Measurements from ENCODE around the gene CNTNAP1. TPM values are rescaled to one million over a fixed set of nuclear protein-coding genes. Genes with fewer than 3 reads are reported as not detected.

The CNTNAP1 gene
- total and polyA plus RNA-seq, 10 of the 15 experiments (the other 5 are each of a cell fraction or from before 2014, with no cell fraction given): 0.95 to 29.9 (median 10.4) TPM

- Histone ChIP-seq H3K27me3 (replicated peaks in 1 of 2; ENCODE audit: control insufficient read depth in 2 of 2, insufficient read depth in 2 of 2, low read length in 1 of 2) (no peaks in the 10 kb centered on the region), H3K79me2 (ENCODE audit: control insufficient read depth, insufficient read depth, low read length) (peaks cover 13% of the 10 kb centered on the region), H2AFZ (ENCODE audit: control insufficient read depth, low read depth, low read length) (no peak overlapping the region), H4K20me1 (ENCODE audit: control insufficient read depth, insufficient read depth) (no peaks in the 10 kb centered on the region), H3K4me3 (no peak overlapping the region), H3K27ac (ENCODE audit: control insufficient read depth, insufficient read depth) (no peak overlapping the region), H3K4me1 (ENCODE audit: control insufficient read depth, insufficient read depth, low read length) (no peaks in the 10 kb centered on the region), H3K9me3 (replicated peaks; ENCODE audit: control insufficient read depth, insufficient read depth, low read length) (no peaks in the 10 kb centered on the region), H3K4me2 (ENCODE audit: control insufficient read depth, insufficient read depth) (no peak overlapping the region), H3K36me3 (ENCODE audit: control insufficient read depth in 2 of 2, insufficient read depth in 2 of 2, low read length in 1 of 2) (no peaks in the 10 kb centered on the region), H3K9ac (ENCODE audit: control insufficient read depth, insufficient read depth, low read length) (no peak overlapping the region)
- intact Hi-C loops (cut with micrococcal nuclease; ENCODE audit: unreplicated experiment): no loop called here
- no peak for FAIRE-seq
- in situ Hi-C loops (cut with MboI): no loop called here
- POLR2A ChIA-PET: no interaction called here
- no peak for DNase-seq (ENCODE audit: low read depth, low spot score)
- WGBS (ENCODE audit: insufficient coverage, insufficient replicate concordance, low lambda C conversion rate, missing lambda C conversion rate): 17% methylated on average over 7 of the region's 7 CpGs
- no TSS peak for BruUV-seq (replicated peaks)
- RAD21 ChIA-PET (ENCODE audit: unreplicated experiment): no interaction called here
- ATAC-seq: no peak
- SMC1A ChIA-PET (ENCODE audit: uncharacterized antibody, unreplicated experiment): interaction anchor here (1.1 to 3.4 kb wide), 3 partner anchors 11 to 636 kb away, joined by 3 to 17 read pairs (median 5); partner anchors contain the start of gene DHX58
- CTCF ChIA-PET: interaction anchor here (0.9 to 2.7 kb wide), 5 partner anchors 9 to 76 kb away, joined by 3 to 21 read pairs (median 4); no protein-coding TSS in a partner anchor
- no peak for TF ChIP-seq RFX5 (IDR thresholded peaks at IDR 0.05; ENCODE audit: low read depth, low read length)
- no peak for TF ChIP-seq CUX1 (IDR thresholded peaks at IDR 0.05; ENCODE audit: insufficient replicate concordance, low read depth, low read length)
- no peak for TF ChIP-seq ZSCAN29 (IDR thresholded peaks at IDR 0.05)
- no peak for TF ChIP-seq NFYA (IDR thresholded peaks at IDR 0.05; ENCODE audit: borderline replicate concordance, low read depth, low read length)
- TF ChIP-seq, protein P1, sequence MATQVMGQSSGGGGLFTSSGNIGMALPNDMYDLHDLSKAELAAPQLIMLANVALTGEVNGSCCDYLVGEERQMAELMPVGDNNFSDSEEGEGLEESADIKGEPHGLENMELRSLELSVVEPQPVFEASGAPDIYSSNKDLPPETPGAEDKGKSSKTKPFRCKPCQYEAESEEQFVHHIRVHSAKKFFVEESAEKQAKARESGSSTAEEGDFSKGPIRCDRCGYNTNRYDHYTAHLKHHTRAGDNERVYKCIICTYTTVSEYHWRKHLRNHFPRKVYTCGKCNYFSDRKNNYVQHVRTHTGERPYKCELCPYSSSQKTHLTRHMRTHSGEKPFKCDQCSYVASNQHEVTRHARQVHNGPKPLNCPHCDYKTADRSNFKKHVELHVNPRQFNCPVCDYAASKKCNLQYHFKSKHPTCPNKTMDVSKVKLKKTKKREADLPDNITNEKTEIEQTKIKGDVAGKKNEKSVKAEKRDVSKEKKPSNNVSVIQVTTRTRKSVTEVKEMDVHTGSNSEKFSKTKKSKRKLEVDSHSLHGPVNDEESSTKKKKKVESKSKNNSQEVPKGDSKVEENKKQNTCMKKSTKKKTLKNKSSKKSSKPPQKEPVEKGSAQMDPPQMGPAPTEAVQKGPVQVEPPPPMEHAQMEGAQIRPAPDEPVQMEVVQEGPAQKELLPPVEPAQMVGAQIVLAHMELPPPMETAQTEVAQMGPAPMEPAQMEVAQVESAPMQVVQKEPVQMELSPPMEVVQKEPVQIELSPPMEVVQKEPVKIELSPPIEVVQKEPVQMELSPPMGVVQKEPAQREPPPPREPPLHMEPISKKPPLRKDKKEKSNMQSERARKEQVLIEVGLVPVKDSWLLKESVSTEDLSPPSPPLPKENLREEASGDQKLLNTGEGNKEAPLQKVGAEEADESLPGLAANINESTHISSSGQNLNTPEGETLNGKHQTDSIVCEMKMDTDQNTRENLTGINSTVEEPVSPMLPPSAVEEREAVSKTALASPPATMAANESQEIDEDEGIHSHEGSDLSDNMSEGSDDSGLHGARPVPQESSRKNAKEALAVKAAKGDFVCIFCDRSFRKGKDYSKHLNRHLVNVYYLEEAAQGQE (IDR thresholded peaks at IDR 0.05; ENCODE audit: low read depth, low read length): no peak
- TF ChIP-seq TARDBP (IDR thresholded peaks at IDR 0.05; ENCODE audit: borderline replicate concordance): no peak
- TF ChIP-seq SREBF2 (IDR thresholded peaks at IDR 0.05; ENCODE audit: low read length): no peak
- TF ChIP-seq BCLAF1 (IDR thresholded peaks at IDR 0.05): no peak
- no peak for TF ChIP-seq SKIL (IDR thresholded peaks at IDR 0.05; ENCODE audit: low read depth, poor library complexity, severe bottlenecking)
Observed at GRCh38 chr17:42748202-42748907, 66.0 kb downstream of the CNTNAP1 start.

All from GM12878 (cell line).